Mesothelial cell of epicardium (in vitro differentiated cells): ENCODE data around the gene MTCL1. TPM values are rescaled to one million over a fixed set of nuclear protein-coding genes. Genes with fewer than 3 reads are reported as not detected.
A peak's percentile ranks its signal among the peaks of the same experiment; 100 is the strongest.

ENCODE experiments used
- DNase-seq, 2 experiments: peaks; one replicate each; pipeline ENCODE4 v3.0.0; 2021; ENCODE audit warnings: low spot score in 2 of 2; ENCODE audit not compliant: unreplicated experiment in 2 of 2
- H3K27ac Mint-ChIP-seq: 2 replicates; pipeline ENCODE4 v1.8.0; 2021; ENCODE audit warnings: mixed read lengths
- H3K27me3 Mint-ChIP-seq: 2 replicates; pipeline ENCODE4 v1.8.0; 2021; ENCODE audit warnings: low read depth, mixed read lengths
- H3K36me3 Mint-ChIP-seq: 2 replicates; pipeline ENCODE4 v1.8.0; 2021; ENCODE audit warnings: mixed read lengths
- H3K4me1 Mint-ChIP-seq: 2 replicates; pipeline ENCODE4 v1.8.0; 2021; ENCODE audit warnings: mixed read lengths
- H3K4me3 Mint-ChIP-seq: 2 replicates; pipeline ENCODE4 v1.8.0; 2021; ENCODE audit warnings: mild to moderate bottlenecking, moderate library complexity, mixed read lengths
- H3K9me3 Mint-ChIP-seq: 2 replicates; pipeline ENCODE4 v1.8.0; 2021; ENCODE audit warnings: mixed read lengths
- total RNA-seq: library from RNA; stranded (reverse); gene quantifications from 3 replicates; pipeline ENCODE4 v1.2.1, GENCODE V29; 2021
- TF ChIP-seq, protein P1 (sequence below): fragments of 200-600 bp; sonication (generic); IDR thresholded peaks from one replicate; pipeline ENCODE4 v1.5.0; 2021; ENCODE audit warnings: antibody characterized with exemption; ENCODE audit not compliant: unreplicated experiment

MTCL1 gene
- total RNA-seq, 1 donor from 2014 or later: 24.7 TPM

DNA sequence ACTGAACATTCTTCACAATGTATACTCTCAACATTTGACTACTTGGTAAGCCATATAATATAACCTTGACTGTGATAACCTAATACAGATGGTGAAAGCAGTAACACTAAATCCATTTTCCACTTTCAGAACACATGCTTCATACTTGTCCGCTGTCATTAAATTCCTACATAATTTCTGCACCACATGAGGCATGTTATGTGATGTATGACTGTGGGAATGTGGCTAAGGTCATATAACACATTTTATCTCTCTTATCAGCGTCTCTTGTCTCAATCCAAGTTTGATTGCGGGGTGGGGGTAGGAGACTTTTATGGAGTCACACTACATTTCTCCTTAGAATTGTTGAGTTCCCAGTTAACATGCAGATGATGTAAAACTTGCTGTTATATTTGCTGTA is 110.9 kb downstream of the MTCL1 start:
- H3K4me1 Mint-ChIP-seq: peaks cover 22% of the 10 kb centered on the region
- H3K27me3 Mint-ChIP-seq: no peaks in the 10 kb centered on the region
- H3K27ac Mint-ChIP-seq: peak overlapping the region; percentile 29
- no peak for DNase-seq
- H3K9me3 Mint-ChIP-seq: no peaks in the 10 kb centered on the region
- TF ChIP-seq, protein P1, sequence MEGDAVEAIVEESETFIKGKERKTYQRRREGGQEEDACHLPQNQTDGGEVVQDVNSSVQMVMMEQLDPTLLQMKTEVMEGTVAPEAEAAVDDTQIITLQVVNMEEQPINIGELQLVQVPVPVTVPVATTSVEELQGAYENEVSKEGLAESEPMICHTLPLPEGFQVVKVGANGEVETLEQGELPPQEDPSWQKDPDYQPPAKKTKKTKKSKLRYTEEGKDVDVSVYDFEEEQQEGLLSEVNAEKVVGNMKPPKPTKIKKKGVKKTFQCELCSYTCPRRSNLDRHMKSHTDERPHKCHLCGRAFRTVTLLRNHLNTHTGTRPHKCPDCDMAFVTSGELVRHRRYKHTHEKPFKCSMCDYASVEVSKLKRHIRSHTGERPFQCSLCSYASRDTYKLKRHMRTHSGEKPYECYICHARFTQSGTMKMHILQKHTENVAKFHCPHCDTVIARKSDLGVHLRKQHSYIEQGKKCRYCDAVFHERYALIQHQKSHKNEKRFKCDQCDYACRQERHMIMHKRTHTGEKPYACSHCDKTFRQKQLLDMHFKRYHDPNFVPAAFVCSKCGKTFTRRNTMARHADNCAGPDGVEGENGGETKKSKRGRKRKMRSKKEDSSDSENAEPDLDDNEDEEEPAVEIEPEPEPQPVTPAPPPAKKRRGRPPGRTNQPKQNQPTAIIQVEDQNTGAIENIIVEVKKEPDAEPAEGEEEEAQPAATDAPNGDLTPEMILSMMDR: no peak
- no peak overlapping the region for H3K4me3 Mint-ChIP-seq
- H3K36me3 Mint-ChIP-seq: peaks cover 15% of the 10 kb centered on the region

DNA sequence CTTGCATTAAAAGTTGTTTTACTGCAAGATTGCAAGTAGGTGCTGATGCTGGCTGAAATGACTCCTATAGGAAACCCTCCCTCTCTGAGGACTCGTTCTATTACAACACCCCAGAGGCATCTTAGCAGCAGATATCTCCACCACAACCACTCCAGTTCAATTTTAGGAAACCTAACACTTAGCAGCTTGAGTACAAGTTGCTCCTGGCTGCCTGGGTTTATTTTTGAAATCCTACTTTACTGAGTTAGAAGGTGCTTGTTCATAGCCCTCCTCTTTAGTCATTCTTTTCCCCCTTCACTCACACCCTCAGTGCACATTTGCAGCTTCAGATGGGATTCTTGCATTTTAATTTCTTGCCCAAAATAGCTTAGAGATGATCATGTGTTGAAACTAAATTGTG is 111.5 kb downstream of the MTCL1 start:
- TF ChIP-seq, protein P1: no peak
- Mint-ChIP-seq H3K27ac (no peak overlapping the region), H3K27me3 (no peaks in the 10 kb centered on the region), H3K4me1 (peaks cover 22% of the 10 kb centered on the region), H3K9me3 (no peaks in the 10 kb centered on the region), H3K4me3 (no peak overlapping the region), H3K36me3 (peaks cover 15% of the 10 kb centered on the region)
- no peak for DNase-seq

DNA sequence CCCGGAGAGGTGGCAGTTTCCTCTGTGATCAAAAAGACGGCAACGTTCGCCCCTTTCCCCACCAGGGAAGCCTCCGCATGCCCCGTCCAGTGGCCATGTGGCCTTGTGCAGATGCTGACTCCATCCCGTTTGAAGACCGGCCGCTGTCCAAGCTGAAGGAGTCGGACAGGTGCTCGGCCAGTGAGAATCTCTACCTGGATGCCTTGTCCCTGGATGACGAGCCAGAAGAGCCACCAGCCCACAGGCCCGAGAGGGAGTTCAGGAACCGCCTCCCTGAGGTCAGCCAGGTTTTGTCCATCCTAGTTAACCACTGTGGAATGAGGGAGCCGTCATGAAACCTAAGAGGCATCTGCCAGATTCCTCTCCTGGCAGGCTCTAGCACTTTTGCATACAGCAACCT is 113.6 kb downstream of the MTCL1 start:
- peaks cover 21% of the 10 kb centered on the region for H3K36me3 Mint-ChIP-seq
- H3K4me3 Mint-ChIP-seq: no peak overlapping the region
- H3K27ac Mint-ChIP-seq: no peak overlapping the region
- H3K27me3 Mint-ChIP-seq: no peaks in the 10 kb centered on the region
- H3K4me1 Mint-ChIP-seq: peaks cover 22% of the 10 kb centered on the region
- no peaks in the 10 kb centered on the region for H3K9me3 Mint-ChIP-seq
- TF ChIP-seq, protein P1: no peak
- DNase-seq: no peak

DNA sequence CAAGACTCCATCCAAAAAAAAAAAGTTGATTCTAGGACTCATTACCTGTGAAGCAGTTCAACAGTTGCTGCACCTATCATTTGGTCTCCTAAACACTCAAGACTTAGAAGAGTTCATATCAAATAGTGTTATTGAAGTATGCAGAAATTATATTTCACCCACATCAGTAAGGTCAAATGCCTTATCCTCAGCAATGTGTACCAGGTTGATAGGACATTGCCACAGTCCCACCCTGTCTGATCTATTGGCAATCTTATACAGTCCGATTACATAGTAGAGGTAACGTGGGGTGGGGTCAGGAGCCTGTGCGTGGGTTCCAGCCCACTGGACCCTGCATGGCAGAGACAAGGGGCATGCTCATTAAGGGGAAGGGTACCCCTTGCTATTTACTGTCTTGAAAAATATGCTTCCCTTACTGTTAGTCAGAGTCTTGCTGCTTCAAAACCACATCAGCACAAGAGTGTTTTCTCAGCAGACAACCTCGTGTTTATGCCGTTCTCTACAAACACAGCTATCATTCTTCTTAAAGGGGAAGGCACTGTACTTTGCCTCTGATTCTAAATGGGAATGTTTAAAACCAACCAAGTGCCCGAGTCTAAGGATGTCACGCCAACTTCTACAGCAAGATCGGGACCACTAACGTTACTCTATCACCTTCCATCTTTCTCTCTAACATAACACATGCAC is 115.2 kb downstream of the MTCL1 start:
- H3K36me3 Mint-ChIP-seq: peaks cover 16% of the 10 kb centered on the region
- no peaks in the 10 kb centered on the region for H3K27me3 Mint-ChIP-seq
- no peak overlapping the region for H3K4me3 Mint-ChIP-seq
- no peak overlapping the region for H3K27ac Mint-ChIP-seq
- no peak for DNase-seq
- peaks cover 22% of the 10 kb centered on the region for H3K4me1 Mint-ChIP-seq
- no peaks in the 10 kb centered on the region for H3K9me3 Mint-ChIP-seq
- TF ChIP-seq, protein P1: no peak

DNA sequence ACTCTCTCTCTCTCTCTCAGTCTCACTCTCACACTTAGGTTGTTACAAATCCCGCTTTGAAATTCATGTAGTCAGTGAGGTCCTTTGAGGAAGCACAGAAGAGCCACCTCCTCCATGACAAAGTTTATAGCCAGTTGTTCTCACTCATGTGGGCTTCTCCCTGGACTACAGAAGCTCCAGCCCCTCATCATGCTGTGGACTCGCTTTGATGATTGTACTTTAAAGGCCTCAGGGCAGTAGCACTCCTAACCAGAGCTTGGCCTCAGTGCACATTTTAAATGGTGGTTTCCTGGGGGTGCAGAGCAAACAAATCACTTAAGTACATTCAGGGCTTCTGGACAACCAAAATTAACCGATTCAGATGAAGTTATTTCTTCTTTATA is 115.7 kb downstream of the MTCL1 start:
- Mint-ChIP-seq H3K4me3 (no peak overlapping the region), H3K4me1 (peaks cover 19% of the 10 kb centered on the region), H3K36me3 (peaks cover 14% of the 10 kb centered on the region), H3K27ac (no peak overlapping the region), H3K9me3 (no peaks in the 10 kb centered on the region), H3K27me3 (no peaks in the 10 kb centered on the region)
- TF ChIP-seq, protein P1: no peak
- DNase-seq: no peak
